HG03060 (cell line): ENCODE data around the gene MARCHF7.
"Not testable (repeated sequence)": the region's sequence is repeated elsewhere in the genome, so short reads cannot be mapped to it uniquely, and the experiment has no call there.

Source experiments
- ATAC-seq: cut with Tn5 transposase; IDR thresholded peaks from one replicate; pipeline ENCODE4 v1.9.1; 2021; ENCODE audit warnings: low read depth, moderate number of reproducible peaks; ENCODE audit not compliant: unreplicated experiment

The MARCHF7 gene

GRCh38 chr2:159716857-159717256 is 4.6 kb downstream of the MARCHF7 start:
- no peak for ATAC-seq

GRCh38 chr2:159720676-159721075 is 8.4 kb downstream of the MARCHF7 start:
- no peak for ATAC-seq

DNA sequence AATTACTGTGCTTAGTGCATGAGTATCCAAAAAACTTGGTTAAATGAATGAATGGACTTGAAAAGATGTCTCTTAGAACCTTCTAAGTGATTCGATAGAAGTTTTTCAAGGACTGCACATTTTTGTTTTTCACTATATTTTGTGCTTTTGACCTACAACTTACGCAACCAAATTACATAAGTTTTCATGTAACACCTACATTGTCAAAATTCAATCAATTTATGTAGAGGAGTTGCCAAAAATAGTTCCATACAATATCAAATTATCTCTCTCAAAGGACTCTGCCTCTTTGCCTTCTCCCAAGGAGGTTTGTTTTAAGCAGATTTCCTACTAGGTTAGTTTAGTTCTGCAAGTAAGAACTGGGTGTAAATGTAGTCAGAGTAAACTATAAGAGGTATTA is 10.3 kb downstream of the MARCHF7 start:
- ATAC-seq = no peak

DNA sequence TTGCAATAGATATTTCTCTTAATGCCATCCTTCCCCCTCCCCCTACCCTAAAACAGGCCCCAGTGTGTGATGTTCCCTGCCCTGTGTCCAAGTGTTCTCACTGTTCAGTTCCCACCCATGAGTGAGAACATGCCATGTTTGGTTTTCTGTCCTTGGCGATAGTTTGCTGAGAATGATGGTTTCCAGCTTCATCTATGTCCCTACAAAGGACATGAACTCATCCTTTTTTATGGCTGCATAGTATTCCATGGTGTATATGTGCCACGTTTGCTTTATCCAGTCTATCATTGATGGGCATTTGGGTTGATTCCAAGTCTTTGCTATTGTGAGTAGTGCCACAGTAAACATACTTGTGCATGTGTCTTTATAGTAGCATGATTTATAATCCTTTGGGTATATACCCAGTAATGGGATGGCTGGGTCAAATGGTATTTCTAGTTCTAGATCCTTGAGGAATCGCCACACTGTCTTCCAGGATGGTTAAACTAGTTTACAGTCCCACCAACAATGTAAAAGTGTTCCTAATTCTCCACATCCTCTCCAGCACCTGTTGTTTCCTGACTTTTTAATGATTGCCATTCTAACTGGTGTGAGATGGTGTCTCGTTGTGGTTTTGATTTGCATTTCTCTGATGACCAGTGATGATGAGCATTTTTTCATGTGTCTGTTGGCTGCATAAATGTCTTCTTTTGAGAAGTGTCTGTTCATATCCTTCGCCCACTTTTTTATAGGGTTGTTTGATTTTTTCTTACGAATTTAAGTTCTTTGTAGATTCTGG is 12.7 kb downstream of the MARCHF7 start:
- not testable (repeated sequence) for ATAC-seq

DNA sequence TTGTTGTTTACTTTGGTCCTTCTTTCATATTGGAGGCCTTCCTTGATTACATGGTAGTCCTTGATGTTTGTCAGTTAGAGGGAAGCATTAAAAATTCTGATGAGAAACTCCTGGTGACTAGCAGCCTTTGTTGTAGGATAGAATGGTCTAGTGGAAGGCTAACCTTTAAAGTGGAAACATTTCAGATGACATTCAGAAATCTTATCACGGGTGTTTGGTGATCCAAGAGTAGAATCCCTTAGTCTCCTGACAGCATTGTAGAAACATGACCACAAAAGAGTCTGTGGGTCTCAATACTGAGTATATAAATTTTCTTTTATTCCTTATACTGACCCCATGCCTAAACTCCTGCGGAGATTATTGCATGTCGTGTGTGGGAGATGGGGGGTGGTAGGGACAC is 13.4 kb downstream of the MARCHF7 start:
- ATAC-seq = no peak

DNA sequence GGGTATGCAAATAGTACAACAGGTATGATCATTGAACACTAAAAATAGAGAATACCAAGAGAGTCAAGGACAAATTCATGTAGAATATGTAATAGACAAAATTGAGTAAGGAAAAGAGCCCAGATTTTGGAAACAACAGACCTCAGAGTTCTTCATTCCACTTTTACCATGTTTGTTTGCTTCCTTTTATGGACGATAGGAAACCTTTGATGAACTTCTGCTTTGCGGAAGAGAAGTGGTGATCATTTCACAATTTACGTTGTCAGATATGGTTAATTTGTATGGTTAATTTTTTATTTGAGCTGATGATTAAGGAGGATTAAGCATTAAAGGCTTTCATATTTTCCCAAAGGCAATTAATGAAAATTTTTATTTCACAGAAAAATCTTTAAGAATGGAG is 16.3 kb downstream of the MARCHF7 start:
- no peak for ATAC-seq

GRCh38 chr2:159735648-159736047 is 23.3 kb downstream of the MARCHF7 start:
- no peak for ATAC-seq

DNA sequence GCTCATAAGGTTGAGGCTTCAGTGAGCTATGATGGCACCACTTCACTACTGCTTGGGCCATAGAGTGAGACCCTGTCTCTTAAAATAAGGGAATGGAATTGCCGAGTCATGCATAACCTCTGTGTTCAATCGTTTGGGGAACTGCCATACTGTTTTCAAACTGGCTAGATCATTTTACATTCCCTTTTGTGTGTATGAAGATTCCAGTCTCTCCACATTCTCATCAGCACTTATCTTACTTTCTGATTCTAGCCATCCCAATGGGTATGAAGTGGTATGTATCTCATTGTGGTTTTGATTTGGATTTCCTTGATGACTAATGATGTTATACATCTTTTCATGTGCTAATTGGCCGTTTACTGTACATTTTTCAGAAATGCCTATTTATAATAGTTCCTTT is 23.7 kb downstream of the MARCHF7 start:
- ATAC-seq = no peak

GRCh38 chr2:159737292-159737916 is 25.1 kb downstream of the MARCHF7 start:
- ATAC-seq = no peak

GRCh38 chr2:159737917-159738296 is 25.6 kb downstream of the MARCHF7 start:
- no peak for ATAC-seq

DNA sequence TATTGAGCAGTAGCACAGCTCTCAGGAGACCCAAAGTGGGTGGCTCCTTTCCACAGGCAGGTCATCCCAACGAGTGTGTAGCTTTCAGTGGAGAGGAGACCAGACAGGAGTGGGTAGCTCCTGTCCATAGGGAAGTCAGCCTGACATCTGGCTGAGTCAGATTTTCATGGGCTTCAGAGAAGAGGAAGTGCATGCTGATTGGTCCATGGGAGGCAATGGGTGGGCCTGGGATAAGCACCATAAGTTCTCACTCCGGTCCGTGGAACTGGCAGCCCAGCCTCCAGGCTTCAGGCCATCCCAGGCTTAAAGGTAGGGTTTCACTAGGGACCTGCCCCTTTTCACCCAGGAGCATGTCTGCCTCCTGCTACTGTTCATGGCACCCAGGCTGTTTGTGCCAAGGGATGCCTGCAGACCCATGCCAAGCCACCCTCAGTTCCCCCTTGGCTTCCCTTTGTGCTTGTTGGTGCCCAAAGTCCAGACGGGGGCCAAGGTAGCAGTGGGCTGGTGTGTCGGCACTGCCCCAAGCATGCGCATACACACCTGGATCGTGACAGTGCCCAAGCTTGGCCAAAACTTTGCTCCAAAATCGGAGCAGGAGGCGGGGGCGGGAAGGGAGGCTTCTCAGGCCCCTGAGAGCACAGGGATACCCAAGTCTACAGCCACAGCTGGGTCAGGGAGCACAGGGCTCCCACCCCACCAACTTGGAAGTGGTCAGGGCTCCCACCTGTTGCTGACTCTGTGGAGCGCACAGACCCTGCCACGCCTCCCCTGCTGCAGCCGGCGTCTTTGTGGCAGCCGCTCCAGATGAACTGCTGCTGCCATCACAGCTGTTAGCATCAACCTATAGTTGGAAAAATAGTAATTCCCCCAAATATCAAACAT is 26.4 kb downstream of the MARCHF7 start:
- ATAC-seq = no peak

- no peak for ATAC-seq
These were observed 30.5 kb downstream of the MARCHF7 start for GRCh38 chr2:159742846-159743245.

DNA sequence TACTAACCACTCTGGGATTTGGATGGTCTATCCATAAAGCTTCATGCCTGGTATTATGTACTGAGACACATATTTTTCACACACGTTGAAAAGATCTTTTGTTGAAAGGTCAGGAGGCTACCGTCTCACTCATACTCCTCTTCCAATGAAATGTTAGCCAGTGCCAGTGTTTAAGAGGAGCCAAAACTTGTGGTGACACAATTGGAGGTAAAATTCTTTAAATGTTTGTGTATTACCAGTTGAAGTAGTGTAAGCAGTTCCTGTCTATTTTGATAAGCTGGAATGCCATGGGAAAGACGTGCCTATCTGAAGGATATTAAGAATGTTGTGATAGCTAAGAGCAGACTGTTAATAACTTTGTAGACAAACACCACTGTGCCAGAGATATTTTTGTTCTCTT is 32.1 kb downstream of the MARCHF7 start:
- ATAC-seq = no peak

GRCh38 chr2:159745237-159745636 is 32.9 kb downstream of the MARCHF7 start:
- ATAC-seq = not testable (repeated sequence)

GRCh38 chr2:159748089-159748488 is 35.8 kb downstream of the MARCHF7 start:
- no peak for ATAC-seq

DNA sequence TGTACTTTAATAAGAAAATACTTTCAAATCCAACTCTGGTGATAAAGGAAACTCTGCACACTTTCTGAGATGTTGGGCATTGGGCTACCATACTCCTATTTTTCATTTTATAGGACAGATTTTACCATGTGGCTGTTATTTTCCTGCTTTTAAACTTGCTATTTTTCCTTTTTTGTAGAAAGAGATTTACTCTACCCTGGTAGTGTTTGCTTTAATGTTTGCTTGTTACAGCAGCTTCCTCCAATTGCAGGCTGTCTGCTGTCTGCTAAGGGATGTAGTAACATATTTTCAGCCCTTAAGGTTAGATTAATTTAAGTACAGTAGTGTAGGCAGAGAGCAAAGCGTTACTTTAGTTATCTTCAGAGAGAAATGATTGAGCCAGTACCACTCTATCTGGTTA is 38.6 kb downstream of the MARCHF7 start:
- no peak for ATAC-seq

GRCh38 chr2:159753797-159754196 is 41.5 kb downstream of the MARCHF7 start:
- ATAC-seq = no peak

DNA sequence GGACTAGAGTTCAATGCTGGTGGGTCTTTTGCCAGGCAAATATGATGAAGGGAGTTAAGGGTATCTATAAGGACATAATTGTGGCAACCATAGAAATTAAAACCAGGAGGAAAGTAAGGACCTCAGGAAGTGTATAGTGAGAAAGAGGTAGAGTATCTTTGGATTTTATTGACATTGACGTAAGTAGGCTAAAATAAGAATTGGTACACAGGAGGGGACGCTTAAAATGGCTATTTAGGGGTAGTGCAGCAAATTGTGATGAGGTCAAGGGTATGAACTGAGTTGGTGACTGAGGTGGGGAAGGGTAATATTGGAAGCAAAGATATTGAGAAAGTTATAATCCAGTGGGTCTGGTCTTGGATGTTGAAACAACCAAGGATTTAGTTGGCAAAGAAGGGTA is 42.7 kb downstream of the MARCHF7 start:
- no peak for ATAC-seq

DNA sequence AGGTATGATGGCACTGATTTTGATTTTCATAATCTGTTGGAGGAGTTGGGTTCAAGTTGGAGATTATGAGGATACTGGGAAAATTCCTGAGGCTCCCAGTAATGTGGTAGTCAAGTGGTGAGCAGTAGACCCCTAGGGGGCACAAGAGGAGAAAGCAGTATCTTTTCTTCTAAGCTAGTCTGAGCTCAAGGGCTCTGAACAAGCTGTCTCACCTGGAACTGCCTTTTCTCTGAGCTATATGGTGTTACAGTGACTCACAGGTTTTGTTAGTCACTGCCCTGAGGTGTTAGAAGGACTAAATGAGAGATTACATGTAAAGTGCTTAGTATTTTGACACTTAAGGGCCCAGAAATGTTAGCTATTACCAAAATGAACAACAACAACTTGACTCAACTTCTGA is 43.5 kb downstream of the MARCHF7 start:
- no peak for ATAC-seq

- ATAC-seq = no peak
These were observed 45.9 kb downstream of the MARCHF7 start for GRCh38 chr2:159758239-159758638.

DNA sequence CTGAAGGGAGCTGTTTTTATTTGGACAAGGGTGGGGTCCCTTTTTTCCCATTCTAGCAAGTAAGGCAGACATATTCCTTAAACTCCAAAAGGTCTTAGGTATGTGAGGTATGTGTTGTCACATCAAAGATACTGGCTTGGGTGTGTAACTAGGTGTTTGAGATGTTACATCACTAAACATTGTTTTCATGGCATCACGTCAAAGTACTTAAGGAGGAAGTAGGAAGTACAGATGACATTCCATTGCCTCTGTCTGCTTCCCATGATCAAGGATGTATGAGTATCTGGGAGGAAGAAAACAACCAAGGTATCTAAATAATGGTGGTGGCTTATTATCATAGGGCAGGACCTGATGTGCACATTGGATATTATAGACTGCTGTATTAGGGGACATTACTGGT is 46.4 kb downstream of the MARCHF7 start:
- no peak for ATAC-seq
